ENCODE data around the gene PSTPIP2. TPM values are rescaled to one million over a fixed set of nuclear protein-coding genes. Genes with fewer than 3 reads are reported as not detected.
"Not testable (repeated sequence)": the region's sequence is repeated elsewhere in the genome, so short reads cannot be mapped to it uniquely, and the experiment has no call there.

PSTPIP2 gene
- total RNA-seq, 1 donor from 2014 or later: 6.1 TPM

GRCh38 chr18:45995461-45995860 is 76.6 kb downstream of the PSTPIP2 start:
- H3K4me1 Mint-ChIP-seq (ENCODE audit: low read depth): no peaks in the 10 kb centered on the region
- no peak overlapping the region for H3K4me3 Mint-ChIP-seq (ENCODE audit: low read depth)
- no peak overlapping the region for H3K27ac Mint-ChIP-seq
- DNase-seq (ENCODE audit: low spot score, unreplicated experiment): no peak
- H3K27me3 Mint-ChIP-seq: no peaks in the 10 kb centered on the region
- H3K9me3 Mint-ChIP-seq (ENCODE audit: low read depth): no peaks in the 10 kb centered on the region
- no peaks in the 10 kb centered on the region for H3K36me3 Mint-ChIP-seq (ENCODE audit: insufficient read depth)
- TF ChIP-seq, protein P1, sequence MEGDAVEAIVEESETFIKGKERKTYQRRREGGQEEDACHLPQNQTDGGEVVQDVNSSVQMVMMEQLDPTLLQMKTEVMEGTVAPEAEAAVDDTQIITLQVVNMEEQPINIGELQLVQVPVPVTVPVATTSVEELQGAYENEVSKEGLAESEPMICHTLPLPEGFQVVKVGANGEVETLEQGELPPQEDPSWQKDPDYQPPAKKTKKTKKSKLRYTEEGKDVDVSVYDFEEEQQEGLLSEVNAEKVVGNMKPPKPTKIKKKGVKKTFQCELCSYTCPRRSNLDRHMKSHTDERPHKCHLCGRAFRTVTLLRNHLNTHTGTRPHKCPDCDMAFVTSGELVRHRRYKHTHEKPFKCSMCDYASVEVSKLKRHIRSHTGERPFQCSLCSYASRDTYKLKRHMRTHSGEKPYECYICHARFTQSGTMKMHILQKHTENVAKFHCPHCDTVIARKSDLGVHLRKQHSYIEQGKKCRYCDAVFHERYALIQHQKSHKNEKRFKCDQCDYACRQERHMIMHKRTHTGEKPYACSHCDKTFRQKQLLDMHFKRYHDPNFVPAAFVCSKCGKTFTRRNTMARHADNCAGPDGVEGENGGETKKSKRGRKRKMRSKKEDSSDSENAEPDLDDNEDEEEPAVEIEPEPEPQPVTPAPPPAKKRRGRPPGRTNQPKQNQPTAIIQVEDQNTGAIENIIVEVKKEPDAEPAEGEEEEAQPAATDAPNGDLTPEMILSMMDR (IDR thresholded peaks at IDR 0.05; ENCODE audit: unreplicated experiment): no peak

GRCh38 chr18:45993438-45993837 is 78.6 kb downstream of the PSTPIP2 start:
- no peaks in the 10 kb centered on the region for H3K4me1 Mint-ChIP-seq (ENCODE audit: low read depth)
- peaks cover 5% of the 10 kb centered on the region for H3K36me3 Mint-ChIP-seq (ENCODE audit: insufficient read depth)
- no peak overlapping the region for H3K4me3 Mint-ChIP-seq (ENCODE audit: low read depth)
- H3K9me3 Mint-ChIP-seq (ENCODE audit: low read depth): no peaks in the 10 kb centered on the region
- DNase-seq (ENCODE audit: low spot score, unreplicated experiment): no peak
- TF ChIP-seq, protein P1 (IDR thresholded peaks at IDR 0.05; ENCODE audit: unreplicated experiment): no peak
- H3K27me3 Mint-ChIP-seq: no peaks in the 10 kb centered on the region
- H3K27ac Mint-ChIP-seq: no peak overlapping the region

DNA sequence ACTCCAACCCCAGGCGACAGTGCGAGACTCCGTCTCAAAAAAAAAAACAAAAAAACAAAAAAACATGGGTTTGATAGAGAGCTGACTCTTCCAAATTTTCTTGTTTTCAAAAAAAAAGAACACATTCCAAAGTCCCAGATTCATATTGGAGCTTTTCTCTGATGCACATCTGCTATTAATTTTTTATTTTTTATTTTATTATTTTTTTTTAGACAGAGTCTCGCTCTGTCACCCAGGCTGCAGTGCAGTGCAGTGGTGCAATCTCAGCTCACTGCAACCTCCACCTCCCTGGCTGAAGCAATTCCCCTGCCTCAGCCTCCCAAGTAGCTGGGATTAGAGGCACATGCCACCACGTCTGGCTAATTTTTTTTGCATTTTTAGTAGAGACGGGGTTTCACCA is 79.5 kb downstream of the PSTPIP2 start:
- DNase-seq (ENCODE audit: low spot score, unreplicated experiment); H3K27me3 Mint-ChIP-seq; H3K27ac Mint-ChIP-seq; H3K4me1 Mint-ChIP-seq (ENCODE audit: low read depth); H3K36me3 Mint-ChIP-seq (ENCODE audit: insufficient read depth); H3K9me3 Mint-ChIP-seq (ENCODE audit: low read depth); H3K4me3 Mint-ChIP-seq (ENCODE audit: low read depth): not testable (repeated sequence)

GRCh38 chr18:45991788-45992187 is 80.3 kb downstream of the PSTPIP2 start:
- no peaks in the 10 kb centered on the region for H3K4me1 Mint-ChIP-seq (ENCODE audit: low read depth)
- H3K27ac Mint-ChIP-seq: no peak overlapping the region
- TF ChIP-seq, protein P1 (IDR thresholded peaks at IDR 0.05; ENCODE audit: unreplicated experiment): no peak
- H3K36me3 Mint-ChIP-seq (ENCODE audit: insufficient read depth): peaks cover 5% of the 10 kb centered on the region
- no peak overlapping the region for H3K4me3 Mint-ChIP-seq (ENCODE audit: low read depth)
- H3K9me3 Mint-ChIP-seq (ENCODE audit: low read depth): no peaks in the 10 kb centered on the region
- no peak for DNase-seq (ENCODE audit: low spot score, unreplicated experiment)
- no peaks in the 10 kb centered on the region for H3K27me3 Mint-ChIP-seq

DNA sequence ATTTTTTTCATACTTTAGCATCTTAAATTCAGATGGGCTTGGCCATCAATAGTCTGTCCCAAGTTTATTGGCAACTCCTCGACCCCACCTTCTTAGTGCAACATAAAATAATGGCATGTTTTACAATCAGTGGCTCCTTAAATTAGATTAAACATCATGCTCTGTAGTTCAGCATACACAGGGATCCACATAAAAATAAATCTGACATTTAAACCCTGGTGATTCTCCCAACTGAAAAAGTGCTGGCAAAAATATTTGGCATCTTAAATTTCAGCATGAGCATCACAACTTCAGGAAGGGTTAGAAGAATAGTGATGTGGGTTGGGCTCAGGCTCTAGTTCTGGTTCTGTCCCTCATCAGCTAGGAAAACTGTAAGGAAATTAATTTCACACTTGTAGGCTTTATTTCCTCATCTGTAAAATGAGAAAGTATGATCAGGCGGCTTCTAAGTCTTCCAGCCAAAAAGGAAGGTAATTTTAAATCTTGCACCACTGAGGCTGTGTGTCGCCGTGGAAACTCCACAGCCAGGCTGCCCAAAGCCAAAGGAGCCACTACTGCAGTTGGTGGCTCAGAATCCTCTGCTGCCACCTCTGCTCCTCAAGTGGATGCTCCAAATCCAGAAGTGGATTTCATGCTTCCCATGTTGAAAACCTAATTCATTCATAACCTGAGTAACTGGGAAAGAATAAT is 87.4 kb downstream of the PSTPIP2 start:
- H3K9me3 Mint-ChIP-seq (ENCODE audit: low read depth): no peaks in the 10 kb centered on the region
- peaks cover 4% of the 10 kb centered on the region for H3K36me3 Mint-ChIP-seq (ENCODE audit: insufficient read depth)
- no peak overlapping the region for H3K4me3 Mint-ChIP-seq (ENCODE audit: low read depth)
- H3K27ac Mint-ChIP-seq: no peak overlapping the region
- TF ChIP-seq, protein P1 (IDR thresholded peaks at IDR 0.05; ENCODE audit: unreplicated experiment): no peak
- H3K4me1 Mint-ChIP-seq (ENCODE audit: low read depth): peaks cover 6% of the 10 kb centered on the region
- DNase-seq (ENCODE audit: low spot score, unreplicated experiment): no peak
- no peaks in the 10 kb centered on the region for H3K27me3 Mint-ChIP-seq

- peaks cover 6% of the 10 kb centered on the region for H3K4me1 Mint-ChIP-seq (ENCODE audit: low read depth)
- H3K4me3 Mint-ChIP-seq (ENCODE audit: low read depth): no peak overlapping the region
- no peak overlapping the region for H3K27ac Mint-ChIP-seq
- TF ChIP-seq, protein P1 (IDR thresholded peaks at IDR 0.05; ENCODE audit: unreplicated experiment): no peak
- H3K27me3 Mint-ChIP-seq: no peaks in the 10 kb centered on the region
- DNase-seq (ENCODE audit: low spot score, unreplicated experiment): no peak
- H3K9me3 Mint-ChIP-seq (ENCODE audit: low read depth): no peaks in the 10 kb centered on the region
- H3K36me3 Mint-ChIP-seq (ENCODE audit: insufficient read depth): no peaks in the 10 kb centered on the region
Measured at GRCh38 chr18:45981821-45982220, 90.2 kb downstream of the PSTPIP2 start.
